Panc1 (cell line): ENCODE results near the gene RILP. TPM values are rescaled to one million over a fixed set of nuclear protein-coding genes. Genes with fewer than 3 reads are reported as not detected.

Experiments used
- ATAC-seq: fragments of 200-7000 bp; cut with Tn5 transposase; 2 replicates; pipeline ENCODE4 v1.9.1; 2020; ENCODE audit warnings: mild to moderate bottlenecking, moderate library complexity
- BruUV-seq: library from RNA; stranded (reverse); fragments of 400-500 nt; replicated peaks from 2 replicates; lab custom pipeline; 2021; lab: Mats Ljungman, UMichigan
- CTCF ChIA-PET: fragments of 300-600 bp; sonication (Branson Sonifier 250); formaldehyde crosslinking; loops from one replicate; lab custom pipeline; 2022; ENCODE audit warnings: antibody characterized with exemption; lab: Charles Lee
- POLR2A ChIA-PET: fragments of 300-600 bp; sonication (Branson Sonifier 250); formaldehyde crosslinking; loops from one replicate; lab custom pipeline; 2022; ENCODE audit warnings: antibody characterized with exemption; lab: Charles Lee
- DNase-seq: peaks from one replicate; pipeline ENCODE4 v3.0.0-alpha.2; 2010; ENCODE audit warnings: low read depth, low spot score
- H3K27ac ChIP-seq: 2 replicates; pipeline ENCODE4 v1.5.1; 2011; ENCODE audit warnings: mild to moderate bottlenecking, low read length, inconsistent platforms
- H3K27me3 ChIP-seq: fragments of 200-500 bp; sonication (Bioruptor generic); 2 replicates; pipeline ENCODE4 v1.6.0; 2014; ENCODE audit warnings: low read length, inconsistent platforms; ENCODE audit not compliant: control insufficient read depth, insufficient read depth
- H3K36me3 ChIP-seq: fragments of 200-500 bp; sonication (Bioruptor generic); 2 replicates; pipeline ENCODE4 v1.5.1; 2014; ENCODE audit warnings: inconsistent platforms, mild to moderate bottlenecking, low read length, moderate library complexity; ENCODE audit not compliant: control insufficient read depth, insufficient read depth
- H3K4me1 ChIP-seq: 2 replicates; pipeline ENCODE4 v1.5.1; 2011; ENCODE audit warnings: inconsistent platforms, mild to moderate bottlenecking, low read length, moderate library complexity; ENCODE audit not compliant: control insufficient read depth, insufficient read depth
- H3K4me3 ChIP-seq, 2 experiments: 2 replicates each; pipeline ENCODE4 v1.5.1; 2011 to 2012; ENCODE audit warnings: low read depth in 2 of 2, low read length in 2 of 2, mild to moderate bottlenecking in 2 of 2, inconsistent platforms in 1 of 2, moderate library complexity in 1 of 2
- H3K9me3 ChIP-seq: fragments of 200-500 bp; sonication (Bioruptor generic); 2 replicates; pipeline ENCODE4 v1.5.1; 2014; ENCODE audit warnings: low read depth, mild to moderate bottlenecking, inconsistent platforms, low read length, moderate library complexity; ENCODE audit not compliant: control insufficient read depth, insufficient read depth
- POLR2AphosphoS5 ChIP-seq: IDR thresholded peaks from 2 replicates; pipeline ENCODE4 v1.6.1; 2012; ENCODE audit warnings: mild to moderate bottlenecking, low read depth, low read length, moderate library complexity
- REST ChIP-seq, 2 experiments: IDR thresholded peaks; 2 replicates each; pipeline ENCODE4 v1.6.1; 2011 to 2012; ENCODE audit warnings: low read depth in 2 of 2, control low read depth in 1 of 2, low read length in 1 of 2, mild to moderate bottlenecking in 1 of 2, moderate library complexity in 1 of 2; ENCODE audit not compliant: insufficient read depth in 1 of 2
- SIN3A ChIP-seq: IDR thresholded peaks from 2 replicates; pipeline ENCODE4 v1.6.1; 2012; ENCODE audit warnings: low read depth, mild to moderate bottlenecking, low read length, moderate library complexity, borderline replicate concordance; ENCODE audit not compliant: insufficient read depth
- TCF7L2 ChIP-seq: IDR thresholded peaks from 2 replicates; pipeline ENCODE4 v1.6.1; 2011; ENCODE audit warnings: mild to moderate bottlenecking, low read depth, low read length, inconsistent platforms
- in situ Hi-C: cut with HindIII; loops from 2 replicates; pipeline ENCODE4 v1.10.0; 2016; ENCODE audit warnings: low sequenced_read_pairs, low pct_unique_long_range_greater_than_20kb
- intact Hi-C: fragments of 100-400 bp; cut with micrococcal nuclease; formaldehyde crosslinking; loops from one replicate; pipeline ENCODE4 v1.10.0; 2022; ENCODE audit not compliant: unreplicated experiment
- total RNA-seq: library from RNA; stranded (reverse); gene quantifications from one replicate; pipeline ENCODE4 v1.2.1, GENCODE V29; 2021; ENCODE audit not compliant: unreplicated experiment
- TF ChIP-seq, protein P1 (sequence below): fragments of 450-650 bp; IDR thresholded peaks from 2 replicates; pipeline ENCODE4 v1.5.1; 2017; ENCODE audit warnings: mild to moderate bottlenecking

RILP gene
- total RNA-seq, 1 experiment from 2014 or later = 20.8 TPM

- ChIA-PET CTCF (no interaction called here), POLR2A (no interaction called here)
- H3K4me3 ChIP-seq = no peak overlapping the region
- DNase-seq (no peak), ATAC-seq (no peak)
- no peak overlapping the region for H3K27ac ChIP-seq
- in situ Hi-C loops = no loop called here
- BruUV-seq = no TSS peak
- no peak for TF ChIP-seq TCF7L2
- H3K9me3 ChIP-seq = no peaks in the 10 kb centered on the region
- intact Hi-C loops = no loop called here
- no peaks in the 10 kb centered on the region for H3K27me3 ChIP-seq
- no peaks in the 10 kb centered on the region for H3K4me1 ChIP-seq
- H3K36me3 ChIP-seq = no peaks in the 10 kb centered on the region
These were observed 41.0 kb downstream of the RILP start for GRCh38 chr17:1608676-1609075.

- ChIA-PET POLR2A (no interaction called here), CTCF (no interaction called here)
- no peaks in the 10 kb centered on the region for H3K4me1 ChIP-seq
- H3K36me3 ChIP-seq = no peaks in the 10 kb centered on the region
- intact Hi-C loops = no loop called here
- no TSS peak for BruUV-seq
- DNase-seq (no peak), ATAC-seq (no peak)
- H3K27ac ChIP-seq = no peak overlapping the region
- in situ Hi-C loops = no loop called here
- no peak overlapping the region for H3K4me3 ChIP-seq
- TF ChIP-seq REST (IDR thresholded peaks at IDR 0.05; ENCODE audit: insufficient read depth in 1 of 2, low read depth in 2 of 2, low read length in 1 of 2) (no peak), TCF7L2 (no peak), SIN3A (no peak), POLR2AphosphoS5 (no peak)
- TF ChIP-seq, protein P1, sequence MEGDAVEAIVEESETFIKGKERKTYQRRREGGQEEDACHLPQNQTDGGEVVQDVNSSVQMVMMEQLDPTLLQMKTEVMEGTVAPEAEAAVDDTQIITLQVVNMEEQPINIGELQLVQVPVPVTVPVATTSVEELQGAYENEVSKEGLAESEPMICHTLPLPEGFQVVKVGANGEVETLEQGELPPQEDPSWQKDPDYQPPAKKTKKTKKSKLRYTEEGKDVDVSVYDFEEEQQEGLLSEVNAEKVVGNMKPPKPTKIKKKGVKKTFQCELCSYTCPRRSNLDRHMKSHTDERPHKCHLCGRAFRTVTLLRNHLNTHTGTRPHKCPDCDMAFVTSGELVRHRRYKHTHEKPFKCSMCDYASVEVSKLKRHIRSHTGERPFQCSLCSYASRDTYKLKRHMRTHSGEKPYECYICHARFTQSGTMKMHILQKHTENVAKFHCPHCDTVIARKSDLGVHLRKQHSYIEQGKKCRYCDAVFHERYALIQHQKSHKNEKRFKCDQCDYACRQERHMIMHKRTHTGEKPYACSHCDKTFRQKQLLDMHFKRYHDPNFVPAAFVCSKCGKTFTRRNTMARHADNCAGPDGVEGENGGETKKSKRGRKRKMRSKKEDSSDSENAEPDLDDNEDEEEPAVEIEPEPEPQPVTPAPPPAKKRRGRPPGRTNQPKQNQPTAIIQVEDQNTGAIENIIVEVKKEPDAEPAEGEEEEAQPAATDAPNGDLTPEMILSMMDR = no peak
- no peaks in the 10 kb centered on the region for H3K27me3 ChIP-seq
- no peaks in the 10 kb centered on the region for H3K9me3 ChIP-seq
These were observed 41.7 kb downstream of the RILP start for GRCh38 chr17:1607971-1608320.

- BruUV-seq = no TSS peak
- H3K36me3 ChIP-seq = no peaks in the 10 kb centered on the region
- CTCF ChIA-PET = interaction anchor here (0.6 kb wide), 1 partner anchor 32 kb away, joined by 11 read pairs; no protein-coding TSS in a partner anchor
- ATAC-seq (no peak), DNase-seq (no peak)
- POLR2A ChIA-PET = no interaction called here
- in situ Hi-C loops (no loop called here), intact Hi-C loops (no loop called here)
- no peaks in the 10 kb centered on the region for H3K9me3 ChIP-seq
- H3K4me3 ChIP-seq = no peak overlapping the region
- TF ChIP-seq TCF7L2 (no peak), SIN3A (no peak), POLR2AphosphoS5 (no peak), REST (IDR thresholded peaks at IDR 0.05; ENCODE audit: insufficient read depth in 1 of 2, low read depth in 2 of 2, low read length in 1 of 2) (no peak)
- TF ChIP-seq, protein P1 = no peak
- H3K27me3 ChIP-seq = no peaks in the 10 kb centered on the region
- no peaks in the 10 kb centered on the region for H3K4me1 ChIP-seq
- no peak overlapping the region for H3K27ac ChIP-seq
These were observed 43.2 kb downstream of the RILP start for GRCh38 chr17:1606352-1606985.
